GM21381 (cell line): ENCODE measurements around the gene RECK.
A peak's percentile ranks its signal among the peaks of the same experiment; 100 is the strongest.
"Not testable (repeated sequence)": the region's sequence is repeated elsewhere in the genome, so short reads cannot be mapped to it uniquely, and the experiment has no call there.

Experiments used
- ATAC-seq: cut with Tn5 transposase; IDR thresholded peaks from one replicate; pipeline ENCODE4 v1.9.1; 2021; ENCODE audit warnings: mild to moderate bottlenecking, moderate library complexity; ENCODE audit not compliant: unreplicated experiment

RECK gene

GRCh38 chr9:36036780-36037548, at the start of gene RECK:
Gene RECK (plus strand): TSS chr9:36036913. CDS start chr9:36036999, 86 bp downstream.
- ATAC-seq, result peak; percentile 86

GRCh38 chr9:35990155-35990554, 46.6 kb upstream of the RECK start:
- ATAC-seq, result no peak

GRCh38 chr9:35993136-35993535, 43.6 kb upstream of the RECK start:
- ATAC-seq, result not testable (repeated sequence)

- no peak for ATAC-seq
These were observed 42.6 kb upstream of the RECK start for GRCh38 chr9:35993976-35994720.

- no peak for ATAC-seq
These were observed 41.8 kb upstream of the RECK start for GRCh38 chr9:35994959-35995358.

- no peak for ATAC-seq
These were observed 40.2 kb upstream of the RECK start for GRCh38 chr9:35996358-35996970.

- not testable (repeated sequence) for ATAC-seq
These were observed 39.7 kb upstream of the RECK start for GRCh38 chr9:35997016-35997415.

- ATAC-seq, result no peak
These were observed 38.4 kb upstream of the RECK start for GRCh38 chr9:35998333-35998732.

- no peak for ATAC-seq
These were observed 30.8 kb upstream of the RECK start for GRCh38 chr9:36005891-36006290.

- ATAC-seq, result no peak
These were observed 30.0 kb upstream of the RECK start for GRCh38 chr9:36006549-36007315.

- no peak for ATAC-seq
These were observed 29.4 kb upstream of the RECK start for GRCh38 chr9:36007316-36007708.

GRCh38 chr9:36007852-36008251, 28.9 kb upstream of the RECK start:
- no peak for ATAC-seq

GRCh38 chr9:36008774-36009300, 27.9 kb upstream of the RECK start:
- ATAC-seq, result no peak

GRCh38 chr9:36011379-36011778, 25.3 kb upstream of the RECK start:
- no peak for ATAC-seq

GRCh38 chr9:36017278-36017677, 19.4 kb upstream of the RECK start:
- no peak for ATAC-seq

- no peak for ATAC-seq
These were observed 18.6 kb upstream of the RECK start for GRCh38 chr9:36018129-36018528.

GRCh38 chr9:36018891-36019720, 17.6 kb upstream of the RECK start:
- ATAC-seq, result no peak

- no peak for ATAC-seq
These were observed 14.7 kb upstream of the RECK start for GRCh38 chr9:36021968-36022367.

- no peak for ATAC-seq
These were observed 13.3 kb upstream of the RECK start for GRCh38 chr9:36023260-36024048.
